Activated T-cell treated with anti-CD3 and anti-CD28 coated beads for 24 hours (primary cell): ENCODE measurements around the gene TMC1.
A peak's percentile ranks its signal among the peaks of the same experiment; 100 is the strongest.
"Not testable (repeated sequence)": the region's sequence is repeated elsewhere in the genome, so short reads cannot be mapped to it uniquely, and the experiment has no call there.

Experiments
- DNase-seq: peaks from one replicate; pipeline ENCODE4 v3.0.0-alpha.2; 2020; ENCODE audit warnings: low read depth

Gene TMC1

DNA sequence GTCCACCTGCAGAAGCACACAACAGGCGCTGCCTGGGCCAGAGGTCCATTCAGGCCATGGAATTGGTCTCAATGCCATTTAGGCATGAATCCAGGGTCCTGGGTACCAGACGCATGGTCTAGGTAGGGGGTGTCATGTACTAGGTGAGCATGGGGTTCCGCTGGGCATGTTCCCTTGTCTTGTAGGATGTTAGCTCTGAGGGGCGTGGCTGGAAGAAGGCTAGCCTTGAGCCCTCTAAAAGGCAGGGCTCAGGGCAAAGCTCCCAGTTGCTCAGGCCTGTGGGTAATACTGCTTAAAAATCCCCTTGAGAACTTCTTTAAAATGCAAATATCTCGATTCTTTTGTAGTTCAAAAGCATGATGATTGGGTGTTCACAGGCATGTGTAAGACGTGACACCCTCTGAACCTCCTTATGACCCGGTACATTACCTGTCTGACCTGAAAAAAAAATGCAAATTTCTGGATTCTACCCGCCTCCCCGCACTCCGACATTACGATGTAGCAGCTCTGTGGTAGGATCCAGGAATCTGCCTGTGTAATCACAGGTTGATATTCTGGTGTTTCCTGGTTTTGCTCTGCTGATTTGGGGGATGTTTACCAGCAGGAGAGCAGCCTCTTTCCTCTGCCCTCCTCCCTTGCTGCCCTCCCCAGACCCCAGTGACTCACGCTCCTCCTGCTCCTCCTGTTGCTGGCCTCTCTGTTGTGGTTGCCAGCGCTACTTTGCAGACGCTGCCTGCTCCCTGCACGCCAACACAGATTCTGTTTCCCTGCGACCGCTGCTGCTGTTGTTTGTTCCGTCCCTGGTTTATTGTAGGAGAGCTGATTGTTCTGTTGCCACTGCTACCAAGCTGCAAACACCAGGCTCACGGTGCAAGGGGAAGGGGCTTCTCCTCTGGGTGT, 5.7 kb downstream of the TMC1 start:
- DNase-seq = peak; percentile 69

DNA sequence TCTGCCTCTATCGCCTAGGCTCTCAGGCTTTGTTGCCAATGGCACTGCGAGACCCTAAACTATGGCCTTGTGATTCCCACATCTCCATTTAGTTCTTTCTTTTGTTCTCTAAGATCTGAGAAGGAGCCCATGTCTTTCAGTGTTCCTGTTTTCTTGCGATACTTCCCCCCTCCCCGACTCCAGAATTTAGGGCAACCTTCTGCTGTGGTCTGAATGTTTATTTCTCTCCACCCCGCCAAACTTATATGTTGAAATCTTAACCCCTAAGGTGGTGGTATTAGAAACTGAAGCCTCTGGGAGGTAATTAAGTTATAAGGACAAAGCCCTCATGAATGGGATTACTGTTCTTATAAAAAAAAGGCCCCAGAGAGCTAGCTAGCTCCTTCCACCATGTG, 6.4 kb downstream of the TMC1 start:
- no peak for DNase-seq

DNA sequence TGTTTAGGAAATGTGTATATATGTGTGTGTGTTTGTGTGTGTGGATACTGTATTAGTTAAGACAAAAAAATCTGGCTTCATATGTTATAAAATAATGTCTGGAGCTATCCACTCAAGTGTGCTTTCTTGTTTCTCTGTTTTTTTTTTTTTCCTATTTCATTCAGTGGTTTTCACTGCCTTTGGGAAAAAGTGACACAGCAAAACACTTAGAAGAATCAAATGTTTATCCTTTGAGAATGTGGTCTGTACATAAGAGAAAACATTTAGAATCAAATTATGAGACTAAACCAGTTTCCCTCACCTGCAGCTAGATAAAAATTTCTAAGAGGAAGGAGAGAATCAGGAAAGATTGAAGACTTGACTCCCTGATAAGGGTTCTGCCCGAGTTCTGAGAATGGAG, 8.1 kb downstream of the TMC1 start:
- no peak for DNase-seq

GRCh38 chr9:72533322-72533721, 11.9 kb downstream of the TMC1 start:
- DNase-seq = no peak

DNA sequence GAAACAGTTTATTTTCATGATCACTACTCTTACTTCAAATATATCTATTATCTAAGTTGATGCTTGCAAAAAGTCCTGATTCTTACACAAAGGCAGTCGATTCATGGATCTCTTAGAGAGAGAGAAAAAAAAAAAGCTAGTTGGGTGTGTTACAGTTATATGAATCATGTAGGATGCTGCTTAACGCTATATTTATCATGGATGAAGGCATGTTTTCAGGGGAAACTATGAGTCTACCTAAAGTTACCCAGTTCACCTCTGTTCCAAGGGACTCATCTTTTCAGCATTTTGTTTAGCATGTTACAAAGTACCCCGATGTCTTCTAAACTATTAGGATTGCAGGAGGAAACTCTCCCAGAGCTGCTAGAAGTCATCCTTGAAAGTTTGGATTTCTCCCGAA, 13.5 kb downstream of the TMC1 start:
- DNase-seq = no peak

GRCh38 chr9:72537011-72537545, 15.7 kb downstream of the TMC1 start:
- DNase-seq = no peak

- DNase-seq = no peak
These were observed 16.3 kb downstream of the TMC1 start for GRCh38 chr9:72537671-72538070.

GRCh38 chr9:72538921-72539702, 17.7 kb downstream of the TMC1 start:
- no peak for DNase-seq

DNA sequence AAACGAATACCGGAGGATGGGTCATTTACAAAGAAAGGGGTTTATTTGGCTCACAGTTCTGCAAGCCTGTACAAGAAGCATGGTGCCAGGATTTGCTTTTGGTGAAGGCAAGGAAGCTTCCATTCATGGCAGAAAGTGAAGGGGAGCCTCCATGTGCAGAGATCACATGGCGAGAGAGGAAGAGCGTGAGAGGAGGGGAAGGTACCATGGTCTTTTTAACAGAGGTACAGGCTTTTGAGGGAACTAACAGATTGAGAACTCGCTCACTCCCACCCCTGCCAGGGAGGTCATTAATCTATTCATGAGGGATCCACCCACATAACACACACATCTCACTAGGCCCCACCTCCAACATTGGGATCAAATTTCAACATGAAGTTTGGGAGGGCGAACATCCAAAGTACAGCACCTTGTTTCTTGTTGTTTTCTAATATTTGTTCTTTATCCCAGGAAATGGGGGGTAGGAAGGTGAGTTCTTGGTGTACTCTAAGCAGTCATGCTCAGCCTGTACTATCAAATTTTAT, 18.5 kb downstream of the TMC1 start:
- DNase-seq = no peak

DNA sequence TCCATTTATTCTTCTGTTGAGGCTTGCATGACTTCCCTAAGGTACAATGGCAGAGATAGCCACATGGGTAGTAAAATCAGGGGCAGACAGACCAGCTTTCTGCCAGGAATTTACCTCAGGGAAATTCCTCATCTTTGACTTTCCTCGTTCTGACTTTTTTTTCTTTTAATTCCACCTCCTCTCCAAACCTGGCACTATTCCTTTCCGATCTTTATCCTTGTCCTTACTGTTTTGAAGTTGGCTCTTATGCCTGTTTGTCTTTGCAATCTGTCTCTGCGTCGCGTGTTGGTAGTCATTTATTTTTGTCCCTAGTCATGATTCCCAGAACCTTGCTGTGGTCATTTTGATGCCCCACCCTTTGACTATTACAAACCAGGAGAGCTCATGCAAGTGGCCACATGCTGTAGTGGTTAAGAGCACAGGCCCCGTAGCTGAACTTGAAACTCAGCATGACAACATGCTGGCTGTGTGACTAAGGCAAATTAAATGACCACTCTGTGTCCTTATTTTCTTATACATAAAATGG, 19.0 kb downstream of the TMC1 start:
- DNase-seq = no peak

GRCh38 chr9:72542537-72542833, 21.1 kb downstream of the TMC1 start:
- not testable (repeated sequence) for DNase-seq

- DNase-seq = no peak
These were observed 21.5 kb downstream of the TMC1 start for GRCh38 chr9:72542917-72543316.

DNA sequence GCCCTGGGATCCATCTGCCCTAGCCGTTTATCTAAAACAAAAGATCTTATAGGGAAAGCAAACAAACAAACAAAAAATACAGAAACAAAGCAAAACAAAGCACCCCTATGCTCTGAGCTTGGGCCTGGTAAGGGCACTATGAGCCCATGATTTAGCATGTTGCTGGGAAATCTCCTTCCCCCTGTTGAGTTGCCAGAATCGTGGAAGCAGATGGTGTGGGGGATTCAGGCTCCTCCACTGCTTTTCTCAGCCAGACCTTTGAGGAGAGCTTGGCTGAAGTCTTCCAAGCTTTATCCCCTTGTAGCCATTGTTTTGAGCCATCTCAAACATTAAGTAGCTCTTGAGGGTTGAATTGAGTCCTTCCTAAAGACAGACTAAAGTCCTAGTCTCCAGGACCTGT, 29.9 kb downstream of the TMC1 start:
- no peak for DNase-seq

DNA sequence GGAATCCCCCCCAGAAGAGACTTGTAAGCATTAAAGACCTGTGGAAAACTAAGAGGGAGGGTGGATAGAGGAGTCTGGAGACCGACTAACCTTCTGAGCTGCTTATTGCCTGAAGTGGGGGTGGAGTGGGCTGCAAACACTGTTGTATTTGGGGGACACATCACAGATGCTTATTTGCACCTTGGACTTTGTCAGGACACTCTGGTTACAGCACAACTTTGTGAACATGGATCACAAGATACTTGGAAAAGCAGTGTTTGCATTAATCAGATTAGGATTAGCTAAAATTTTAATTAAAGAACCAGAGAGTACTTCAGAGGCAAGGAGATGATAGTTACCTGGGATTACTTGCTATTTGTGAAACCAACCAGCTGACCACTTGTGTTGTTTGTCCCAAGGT, 30.9 kb downstream of the TMC1 start:
- no peak for DNase-seq

DNA sequence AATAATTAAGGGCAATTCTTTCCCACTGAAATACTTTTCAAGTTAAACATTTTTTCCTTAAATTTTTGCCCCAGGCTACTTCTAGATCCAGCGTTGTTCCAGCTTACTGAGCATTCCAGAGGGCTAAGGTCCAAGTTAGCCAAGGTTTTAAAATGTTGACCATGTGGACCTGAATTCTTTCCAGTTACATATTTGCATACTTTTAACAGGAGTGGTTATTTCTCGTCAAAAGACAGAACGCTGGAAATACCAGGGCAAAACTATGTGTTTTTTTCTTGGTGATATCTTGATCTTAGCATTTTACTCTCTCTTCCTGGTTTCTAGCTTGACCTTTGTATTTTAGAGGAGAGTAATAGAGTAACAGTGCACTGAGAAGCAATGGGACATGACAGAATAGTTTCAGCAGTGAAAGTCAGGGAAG, 32.8 kb downstream of the TMC1 start:
- no peak for DNase-seq

- DNase-seq = peak; percentile 48
These were observed 36.1 kb downstream of the TMC1 start for GRCh38 chr9:72557549-72557948.

DNA sequence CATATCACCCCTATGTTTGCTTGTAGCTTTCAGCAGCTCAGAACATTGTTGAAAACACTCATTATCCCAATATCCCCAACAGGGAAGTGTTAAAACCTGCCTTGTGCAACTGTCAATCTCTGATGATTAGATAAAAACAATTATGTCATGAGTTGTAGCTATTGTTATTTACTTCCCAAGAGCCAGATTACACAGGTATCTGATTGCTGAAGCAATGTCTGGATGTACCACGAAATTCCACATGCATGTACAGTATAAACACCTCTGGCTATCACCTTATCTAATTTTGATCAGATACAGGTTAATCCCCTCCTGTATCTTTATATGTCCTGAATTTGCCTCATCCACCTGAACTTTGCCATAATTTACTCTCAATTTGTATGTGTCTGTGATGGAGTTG, 38.7 kb downstream of the TMC1 start:
- no peak for DNase-seq

- DNase-seq = no peak
These were observed 42.4 kb downstream of the TMC1 start for GRCh38 chr9:72563806-72564205.

DNA sequence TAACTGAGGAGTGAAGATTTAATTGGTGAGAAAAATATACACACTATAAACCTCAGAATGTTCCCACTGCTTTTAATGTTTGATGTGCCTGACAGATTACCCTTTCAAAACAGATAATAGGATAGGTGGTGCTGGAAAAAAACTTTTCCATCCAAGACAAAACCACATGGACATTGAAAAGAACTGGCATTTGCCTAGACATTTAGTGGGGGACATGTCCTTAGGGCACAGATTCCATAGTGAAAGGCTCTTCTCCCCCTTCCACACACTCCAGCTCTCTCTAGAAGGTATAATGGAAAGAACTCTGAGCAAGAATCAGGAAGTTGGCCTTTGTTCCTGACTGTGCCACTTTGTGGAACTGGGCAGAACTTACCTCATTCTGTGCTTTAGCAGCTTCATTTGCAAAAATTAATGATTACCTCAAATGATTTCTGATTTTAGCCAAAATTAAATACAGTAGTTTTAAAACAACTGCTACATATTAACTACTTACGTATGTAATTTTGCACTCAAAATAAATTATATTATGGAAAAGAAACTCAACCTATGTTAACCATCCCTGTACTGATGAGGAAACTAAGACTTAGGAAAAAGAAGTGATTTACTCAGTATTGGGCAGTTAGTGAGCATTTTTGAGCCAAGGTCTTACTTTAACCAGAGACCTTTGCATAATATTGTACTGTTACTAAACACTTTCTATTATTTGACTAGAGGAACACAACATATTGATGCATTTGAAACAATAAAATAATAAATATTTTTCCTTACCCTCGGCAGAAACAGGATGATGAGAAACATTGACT, 43.3 kb downstream of the TMC1 start:
- DNase-seq = no peak

DNA sequence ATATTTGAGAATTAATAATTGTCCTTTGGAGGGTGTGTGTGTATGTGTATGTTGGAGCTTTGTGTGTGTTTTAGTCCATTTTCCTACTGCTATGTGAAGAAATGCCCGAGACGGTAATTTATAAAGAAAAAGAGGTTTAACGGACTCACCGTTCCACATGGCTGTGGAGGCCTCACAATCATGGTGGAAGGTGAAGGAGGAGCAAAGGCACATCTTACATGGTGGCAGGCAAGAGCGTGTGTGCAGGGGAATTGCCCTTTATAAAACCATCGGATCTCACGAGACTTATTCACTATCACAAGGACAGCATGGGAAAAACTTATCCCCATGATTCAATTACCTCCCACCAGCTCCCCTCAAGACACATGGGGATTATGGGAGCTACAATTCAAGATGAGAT, 44.1 kb downstream of the TMC1 start:
- DNase-seq = no peak

DNA sequence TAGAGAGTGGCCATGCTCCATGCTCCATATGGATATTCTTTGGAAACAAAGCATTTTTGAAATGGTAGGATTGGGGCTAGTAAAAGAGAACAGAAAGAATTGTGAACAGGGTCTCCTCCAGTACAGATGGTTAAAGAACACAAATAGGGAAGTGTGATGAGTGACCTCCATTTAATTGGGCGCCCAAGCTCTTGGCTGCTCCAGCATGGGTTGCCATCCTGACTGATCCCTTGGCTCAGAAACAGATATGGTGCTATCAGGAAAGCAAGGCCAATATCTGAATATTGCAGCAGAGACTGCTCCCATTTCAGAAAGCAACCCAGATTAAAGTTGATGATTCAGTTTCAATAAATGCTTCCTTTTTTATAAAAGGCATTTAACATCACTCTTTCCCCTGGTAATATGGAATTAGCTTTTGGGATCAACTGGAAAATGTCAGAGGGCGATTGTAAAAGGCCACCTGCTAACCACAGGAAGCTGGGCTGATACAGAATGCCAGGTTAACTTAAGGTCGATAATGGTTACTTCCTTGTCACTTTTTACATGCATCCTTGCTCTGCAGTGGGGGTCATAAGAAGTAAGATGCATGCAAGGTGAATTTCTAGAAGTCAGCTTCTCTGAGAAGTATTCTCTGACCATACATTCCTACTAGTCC, 52.9 kb downstream of the TMC1 start:
- no peak for DNase-seq
